Spleen (tissue), 11 donors: ENCODE measurements around the gene KHDC4. TPM values are rescaled to one million over a fixed set of nuclear protein-coding genes. Genes with fewer than 3 reads are reported as not detected.
A peak's percentile ranks its signal among the peaks of the same experiment; 100 is the strongest.

Source experiments
- DNase-seq: peaks from one replicate; pipeline ENCODE4 v3.0.0-alpha.2; 2020
- H3K27ac ChIP-seq, 8 donors: fragments of 200-600 bp; sonication (generic) in 7 of 8; 1 replicate in 4 of 8; 2 replicates in 4 of 8; pipeline versions ENCODE4 v1.5.0 to v1.8.0; 2016 to 2021; ENCODE audit warnings: inconsistent platforms in 4 of 8, mild to moderate bottlenecking in 4 of 8, moderate library complexity in 1 of 8
- H3K27me3 ChIP-seq, 7 donors: fragments of 200-600 bp; sonication (generic) in 6 of 7; replicated peaks in 1 of 7; 1 replicate in 4 of 7; 2 replicates in 3 of 7; pipeline versions ENCODE4 v1.5.0 to v1.8.0; 2016 to 2021; ENCODE audit warnings: inconsistent platforms in 3 of 7, mild to moderate bottlenecking in 1 of 7
- H3K36me3 ChIP-seq, 6 donors: fragments of 200-600 bp; sonication (generic) in 5 of 6; 1 replicate in 4 of 6; 2 replicates in 2 of 6; pipeline versions ENCODE4 v1.5.0 to v1.8.0; 2016 to 2021; ENCODE audit warnings: inconsistent platforms in 2 of 6
- H3K4me1 ChIP-seq, 6 donors: fragments of 200-600 bp; sonication (generic) in 5 of 6; 1 replicate in 3 of 6; 2 replicates in 3 of 6; pipeline versions ENCODE4 v1.5.0 to v1.8.0; 2016 to 2021; ENCODE audit warnings: inconsistent platforms in 3 of 6
- H3K4me3 ChIP-seq, 8 donors: fragments of 200-600 bp; sonication (generic) in 7 of 8; 1 replicate in 4 of 8; 2 replicates in 4 of 8; pipeline versions ENCODE4 v1.5.0 to v1.8.0; 2016 to 2021; ENCODE audit warnings: inconsistent platforms in 4 of 8, mild to moderate bottlenecking in 4 of 8, moderate library complexity in 2 of 8
- H3K9me3 ChIP-seq, 8 donors: fragments of 200-600 bp; sonication (generic) in 7 of 8; 1 replicate in 4 of 8; 2 replicates in 4 of 8; pipeline versions ENCODE4 v1.5.0 to v1.8.0; 2016 to 2021; ENCODE audit warnings: inconsistent platforms in 4 of 8
- CTCF ChIP-seq, 11 experiments: fragments of 200-600 bp in 7 of 11; fragments of 450-650 bp in 4 of 11; sonication (generic) in 4 of 11; IDR thresholded peaks in 8 of 11; conservative IDR thresholded peaks in 3 of 11; 1 replicate in 7 of 11; 2 replicates in 4 of 11; pipeline versions ENCODE4 v1.4.0 to v1.8.0; 2016 to 2021; ENCODE audit warnings: antibody characterized with exemption in 11 of 11, inconsistent platforms in 4 of 11, mild to moderate bottlenecking in 1 of 11
- POLR2A ChIP-seq, 3 donors: fragments of 450-650 bp; IDR thresholded peaks; one replicate each; pipeline ENCODE4 v1.5.1; 2017; ENCODE audit warnings: antibody characterized with exemption in 3 of 3, mild to moderate bottlenecking in 1 of 3
- POLR2AphosphoS5 ChIP-seq, 3 donors: sonication (generic); formaldehyde crosslinking; IDR thresholded peaks; one replicate each; pipeline ENCODE4 v1.5.1; 2017; ENCODE audit warnings: antibody characterized with exemption in 3 of 3
- WGBS, 5 donors: extraction: QIAGEN DNeasy Blood & Tissue Kit in 3 of 5; methylation state at CpG; one replicate each; pipeline versions ENCODE4 v1.1.5 to v1.1.7; 2013 to 2018; 5-methylcytosine and 5-hydroxymethylcytosine counted together
- intact Hi-C: fragments of 100-400 bp; cut with DNase I; formaldehyde crosslinking; loops from one replicate; pipeline ENCODE4 v1.15.0; 2023; ENCODE audit warnings: low total_unique reads
- polyA plus RNA-seq, 3 donors: library from polyadenylated mRNA; stranded (reverse); fragments of 200-250 nt; gene quantifications; one replicate each; pipeline ENCODE4 v1.2.1, GENCODE V29; 2013
- total RNA-seq, 7 donors: library from RNA; depleted of rRNA in 3 of 7; stranded (reverse); fragments of >200 nt in 3 of 7; fragmentation: NEBNext Ultra II Directional in 4 of 7; extraction: Animal tissue kit (Norgen Biotek cat#: 25700) in 4 of 7; gene quantifications; one replicate each; pipeline versions ENCODE4 v1.1.0 to v1.2.1, GENCODE V29; 2016 to 2021
- donor health status: healthy with polysubstance abuse.
- donor health status: DM: no; HTN: no; CAD: no; lungs with moderate emphysema.
- donor health status: DM: no; HTN: no; CAD: no.
- donor health status: Bipolar disorder and iron deficiency.
- donor health status: healthy.
- donor health status: DM: no; HTN: no; CAD: no.
- donor health status: DM: yes; HTN: yes; CAD: no.

KHDC4 gene
- total and polyA plus RNA-seq, 10 donors: 24.9 to 70.5 (median 50.7) TPM

GRCh38 chr1:155951753-155952504 lies 17.7 kb upstream of the KHDC4 start:
- WGBS, 5 donors: 68 to 87% (median 80%) methylated on average over 6 of the region's 6 CpGs
- intact Hi-C loops: no loop called here
- H3K4me1 ChIP-seq: peaks cover 7 to 55% (median 11%) of the 10 kb centered on the region in 6 donors
- no peaks in the 10 kb centered on the region for H3K27me3 ChIP-seq
- peaks cover 10 to 100% (median 99%) of the 10 kb centered on the region in 6 donors for H3K36me3 ChIP-seq
- no peak overlapping the region for H3K4me3 ChIP-seq
- no peaks in the 10 kb centered on the region for H3K9me3 ChIP-seq
- TF ChIP-seq CTCF (IDR thresholded peaks at IDR 0.05 in 8 of 11, conservative IDR thresholded peaks at IDR 0.05 in 3 of 11) (no peak), POLR2AphosphoS5 (IDR thresholded peaks at IDR 0.05) (peak in 1 of 3 donors; percentile 37)
- H3K27ac ChIP-seq: peak overlapping the region in 5 of 8 donors; percentile 1 to 75 (median 36)
- peak; percentile 54 for DNase-seq

DNA sequence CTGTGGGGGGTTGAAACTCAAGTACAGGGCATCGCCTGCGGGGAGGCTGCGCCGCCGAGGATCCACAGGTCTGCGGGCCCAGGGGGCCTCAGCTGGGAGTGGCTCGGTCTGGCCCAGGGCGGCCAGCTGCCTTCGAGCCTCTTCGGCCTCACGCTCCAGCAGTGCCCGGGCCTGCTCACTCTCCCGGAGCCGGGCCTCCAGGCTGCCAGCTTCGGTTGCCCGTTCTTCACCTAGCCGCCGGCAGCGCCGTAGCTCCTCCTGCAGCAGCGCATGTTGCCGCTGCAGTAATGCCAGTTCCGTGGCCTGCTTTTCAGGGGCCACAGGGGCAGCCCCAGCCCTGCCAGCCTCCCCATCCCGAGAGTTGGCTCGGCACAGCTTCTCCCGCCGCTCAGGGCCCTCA lies 16.6 kb upstream of the KHDC4 start:
- Histone ChIP-seq H3K27me3 (no peaks in the 10 kb centered on the region), H3K36me3 (peaks cover 9 to 99% (median 91%) of the 10 kb centered on the region in 6 donors), H3K4me3 (no peak overlapping the region), H3K4me1 (peaks cover 18 to 66% (median 22%) of the 10 kb centered on the region in 6 donors), H3K27ac (peak overlapping the region in 3 of 8 donors; percentile 36 to 75 (median 48)), H3K9me3 (no peaks in the 10 kb centered on the region)
- peak; percentile 74 for DNase-seq
- intact Hi-C loops: no loop called here
- WGBS, 5 donors: 94 to 98% (median 97%) methylated on average over 9 to 27 of the region's 27 CpGs
- no peak for TF ChIP-seq POLR2A (IDR thresholded peaks at IDR 0.05)
- peak in 1 of 3 donors; percentile 74 for TF ChIP-seq POLR2AphosphoS5 (IDR thresholded peaks at IDR 0.05)
- no peak for TF ChIP-seq CTCF (IDR thresholded peaks at IDR 0.05 in 8 of 11, conservative IDR thresholded peaks at IDR 0.05 in 3 of 11)

DNA sequence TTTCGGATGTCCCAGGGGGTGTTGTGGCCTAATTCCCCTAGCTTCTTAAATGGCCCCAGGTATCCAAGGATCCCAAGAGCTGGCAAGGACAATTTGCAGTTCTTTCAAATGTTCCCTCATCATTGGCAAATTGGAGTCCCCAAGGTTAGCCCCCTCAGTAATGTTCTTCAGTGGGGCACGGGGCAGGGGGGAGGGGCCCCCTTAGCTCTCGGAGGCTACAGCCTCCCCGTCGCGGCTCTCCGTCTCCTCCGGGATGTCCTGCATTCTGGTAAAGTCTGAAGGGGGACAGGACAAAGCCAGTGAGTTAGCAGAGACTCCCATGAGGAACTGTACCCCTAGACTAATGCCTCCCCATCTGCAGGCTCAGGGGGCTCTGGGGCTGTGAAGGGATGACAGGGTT lies 13.5 kb upstream of the KHDC4 start:
- intact Hi-C loops: no loop called here
- Histone ChIP-seq H3K4me1 (peaks cover 30 to 85% (median 53%) of the 10 kb centered on the region in 6 donors), H3K27me3 (no peaks in the 10 kb centered on the region), H3K4me3 (no peak overlapping the region), H3K27ac (peak overlapping the region in 7 of 8 donors; percentile 74 to 90 (median 81)), H3K36me3 (peaks cover 3 to 74% (median 60%) of the 10 kb centered on the region in 6 donors), H3K9me3 (no peaks in the 10 kb centered on the region)
- no peak for TF ChIP-seq POLR2A (IDR thresholded peaks at IDR 0.05)
- no peak for TF ChIP-seq POLR2AphosphoS5 (IDR thresholded peaks at IDR 0.05)
- no peak for TF ChIP-seq CTCF (IDR thresholded peaks at IDR 0.05 in 8 of 11, conservative IDR thresholded peaks at IDR 0.05 in 3 of 11)
- 89 to 96% (median 92%) methylated on average over 8 of the region's 8 CpGs for WGBS, 5 donors
- DNase-seq: peak; percentile 68

DNA sequence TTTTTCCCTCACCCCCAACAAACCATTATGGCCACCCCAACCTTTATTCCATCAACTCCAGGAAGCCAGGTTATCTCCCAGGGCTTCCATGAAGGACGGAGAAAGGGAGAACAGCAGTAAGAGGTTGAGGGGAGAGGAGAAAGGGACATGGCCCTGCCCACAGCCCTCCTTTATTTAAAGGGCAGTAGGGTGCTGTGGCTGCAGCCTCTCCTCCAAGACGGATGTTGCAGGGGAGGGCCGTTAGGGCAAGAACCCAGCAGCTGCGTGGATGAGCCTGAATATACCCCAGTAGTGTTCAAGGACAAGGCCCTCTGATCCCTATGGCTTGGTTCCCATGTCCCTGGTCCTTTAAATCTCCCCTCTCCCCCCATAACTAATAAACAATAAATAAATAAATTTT lies 13.1 kb upstream of the KHDC4 start:
- peak; percentile 58 for DNase-seq
- H3K36me3 ChIP-seq: peaks cover 3 to 69% (median 56%) of the 10 kb centered on the region in 6 donors
- no peak for TF ChIP-seq POLR2A (IDR thresholded peaks at IDR 0.05)
- TF ChIP-seq CTCF (IDR thresholded peaks at IDR 0.05 in 8 of 11, conservative IDR thresholded peaks at IDR 0.05 in 3 of 11): no peak
- TF ChIP-seq POLR2AphosphoS5 (IDR thresholded peaks at IDR 0.05): peak in 1 of 3 donors; percentile 7
- H3K4me1 ChIP-seq: peaks cover 34 to 87% (median 57%) of the 10 kb centered on the region in 6 donors
- no peak overlapping the region for H3K4me3 ChIP-seq
- 53 to 75% (median 65%) methylated on average over 4 of the region's 4 CpGs for WGBS, 5 donors
- intact Hi-C loops: no loop called here
- no peaks in the 10 kb centered on the region for H3K9me3 ChIP-seq
- peak overlapping the region; percentile 74 to 90 (median 80) for H3K27ac ChIP-seq
- H3K27me3 ChIP-seq: no peaks in the 10 kb centered on the region
